Fibroblast of villous mesenchyme (primary cell): Measurements from ENCODE around the gene METTL3. TPM values are rescaled to one million over a fixed set of nuclear protein-coding genes. Genes with fewer than 3 reads are reported as not detected.

ENCODE experiments used
- DNase-seq: peaks from one replicate; pipeline ENCODE4 v3.0.0-alpha.2; 2010; ENCODE audit warnings: low read depth
- H3K4me3 ChIP-seq: 2 replicates; pipeline ENCODE4 v1.5.1; 2011; ENCODE audit warnings: low read depth, mild to moderate bottlenecking, low read length
- CTCF ChIP-seq: IDR thresholded peaks from 2 replicates; pipeline ENCODE4 v1.5.1; 2012; ENCODE audit warnings: low read depth, mild to moderate bottlenecking, low read length; ENCODE audit not compliant: insufficient read depth
- total RNA-seq: library from RNA; depleted of rRNA; stranded (reverse); fragments of >200 nt; gene quantifications from 2 replicates; pipeline ENCODE4 v1.2.3, GENCODE V29; 2012

METTL3 gene
- total RNA-seq, 1 donor, result 51.8 TPM

GRCh38 chr14:21520767-21521166 is 9.6 kb upstream of the METTL3 start:
- no peak for DNase-seq
- no peak overlapping the region for H3K4me3 ChIP-seq
- no peak for TF ChIP-seq CTCF

GRCh38 chr14:21518725-21519124 is 7.6 kb upstream of the METTL3 start:
- DNase-seq, result no peak
- TF ChIP-seq CTCF, result no peak

GRCh38 chr14:21514341-21514740 is 3.2 kb upstream of the METTL3 start:
- H3K4me3 ChIP-seq, result no peak overlapping the region
- TF ChIP-seq CTCF, result no peak
- DNase-seq, result no peak

More at GRCh38 chr14:21518725-21519124, 7.6 kb upstream of the METTL3 start:
- H3K4me3 ChIP-seq, result no peak overlapping the region

- H3K4me3 ChIP-seq, result peak overlapping the region; percentile 89
- no peak for TF ChIP-seq CTCF
- no peak for DNase-seq
These were observed 1.6 kb downstream of the METTL3 start for GRCh38 chr14:21509432-21510143.

GRCh38 chr14:21506557-21506956 is 4.6 kb downstream of the METTL3 start:
- no peak for TF ChIP-seq CTCF
- no peak overlapping the region for H3K4me3 ChIP-seq

GRCh38 chr14:21505012-21505553 is 6.1 kb downstream of the METTL3 start:
- DNase-seq, result peak; percentile 30
- TF ChIP-seq CTCF, result no peak
- H3K4me3 ChIP-seq, result no peak overlapping the region

More at GRCh38 chr14:21506557-21506956, 4.6 kb downstream of the METTL3 start:
- DNase-seq, result no peak
